ENCODE measurements around the gene FAM168A. TPM values are rescaled to one million over a fixed set of nuclear protein-coding genes. Genes with fewer than 3 reads are reported as not detected.

FAM168A gene
- total and polyA plus RNA-seq, 2 experiments from 2014 or later = 6.3 to 24.5 TPM

GRCh38 chr11:73454987-73455386 is 142.9 kb downstream of the FAM168A start:
- Histone ChIP-seq H3K79me2 (no peaks in the 10 kb centered on the region), H3K36me3 (replicated peaks; ENCODE audit: insufficient read depth, low read depth) (no peaks in the 10 kb centered on the region), H2AFZ (no peak overlapping the region), H3K27ac (no peak overlapping the region), H3K9me2 (replicated peaks; ENCODE audit: insufficient read depth) (no peaks in the 10 kb centered on the region), H3K9me3 (ENCODE audit: low read depth) (no peaks in the 10 kb centered on the region), H3K4me3 (no peak overlapping the region), H4K20me1 (ENCODE audit: insufficient read depth, poor library complexity, severe bottlenecking) (no peaks in the 10 kb centered on the region), H3K4me2 (no peak overlapping the region), H3K27me3 (no peaks in the 10 kb centered on the region), H3K4me1 (ENCODE audit: insufficient read depth) (no peaks in the 10 kb centered on the region)
- no peak for DNase-seq (ENCODE audit: low spot score)
- WGBS (ENCODE audit: low lambda C conversion rate, missing lambda C conversion rate) = over 99% methylated on average over 9 of the region's 9 CpGs
- TF ChIP-seq, protein P1, sequence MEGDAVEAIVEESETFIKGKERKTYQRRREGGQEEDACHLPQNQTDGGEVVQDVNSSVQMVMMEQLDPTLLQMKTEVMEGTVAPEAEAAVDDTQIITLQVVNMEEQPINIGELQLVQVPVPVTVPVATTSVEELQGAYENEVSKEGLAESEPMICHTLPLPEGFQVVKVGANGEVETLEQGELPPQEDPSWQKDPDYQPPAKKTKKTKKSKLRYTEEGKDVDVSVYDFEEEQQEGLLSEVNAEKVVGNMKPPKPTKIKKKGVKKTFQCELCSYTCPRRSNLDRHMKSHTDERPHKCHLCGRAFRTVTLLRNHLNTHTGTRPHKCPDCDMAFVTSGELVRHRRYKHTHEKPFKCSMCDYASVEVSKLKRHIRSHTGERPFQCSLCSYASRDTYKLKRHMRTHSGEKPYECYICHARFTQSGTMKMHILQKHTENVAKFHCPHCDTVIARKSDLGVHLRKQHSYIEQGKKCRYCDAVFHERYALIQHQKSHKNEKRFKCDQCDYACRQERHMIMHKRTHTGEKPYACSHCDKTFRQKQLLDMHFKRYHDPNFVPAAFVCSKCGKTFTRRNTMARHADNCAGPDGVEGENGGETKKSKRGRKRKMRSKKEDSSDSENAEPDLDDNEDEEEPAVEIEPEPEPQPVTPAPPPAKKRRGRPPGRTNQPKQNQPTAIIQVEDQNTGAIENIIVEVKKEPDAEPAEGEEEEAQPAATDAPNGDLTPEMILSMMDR (IDR thresholded peaks at IDR 0.05; ENCODE audit: poor library complexity) = no peak
- TF ChIP-seq EZH2phosphoT487 (IDR thresholded peaks at IDR 0.05; ENCODE audit: low read depth, severe bottlenecking, unreplicated experiment) (no peak), EZH2 (IDR thresholded peaks at IDR 0.05; ENCODE audit: borderline replicate concordance) (no peak)

- WGBS (ENCODE audit: low lambda C conversion rate, missing lambda C conversion rate) = 85% methylated on average over 4 of the region's 4 CpGs
- no peak for DNase-seq (ENCODE audit: low spot score)
- no peaks in the 10 kb centered on the region for H3K79me2 ChIP-seq
- H3K4me1 ChIP-seq (ENCODE audit: insufficient read depth) = no peaks in the 10 kb centered on the region
- H3K9me3 ChIP-seq (ENCODE audit: low read depth) = no peaks in the 10 kb centered on the region
- H3K4me2 ChIP-seq = no peak overlapping the region
- TF ChIP-seq, protein P1 (IDR thresholded peaks at IDR 0.05; ENCODE audit: poor library complexity) = no peak
- TF ChIP-seq EZH2 (IDR thresholded peaks at IDR 0.05; ENCODE audit: borderline replicate concordance) (no peak), EZH2phosphoT487 (IDR thresholded peaks at IDR 0.05; ENCODE audit: low read depth, severe bottlenecking, unreplicated experiment) (no peak)
- H3K4me3 ChIP-seq = no peak overlapping the region
- H3K36me3 ChIP-seq (replicated peaks; ENCODE audit: insufficient read depth, low read depth) = no peaks in the 10 kb centered on the region
- no peaks in the 10 kb centered on the region for H4K20me1 ChIP-seq (ENCODE audit: insufficient read depth, poor library complexity, severe bottlenecking)
- no peaks in the 10 kb centered on the region for H3K9me2 ChIP-seq (replicated peaks; ENCODE audit: insufficient read depth)
- no peak overlapping the region for H3K27ac ChIP-seq
- H2AFZ ChIP-seq = no peak overlapping the region
- H3K27me3 ChIP-seq = no peaks in the 10 kb centered on the region
These were observed 144.3 kb downstream of the FAM168A start for GRCh38 chr11:73453562-73453961.

- Histone ChIP-seq H2AFZ (no peak overlapping the region), H3K4me1 (ENCODE audit: insufficient read depth) (no peaks in the 10 kb centered on the region), H4K20me1 (ENCODE audit: insufficient read depth, poor library complexity, severe bottlenecking) (no peaks in the 10 kb centered on the region), H3K79me2 (no peaks in the 10 kb centered on the region), H3K27me3 (no peaks in the 10 kb centered on the region), H3K9me3 (ENCODE audit: low read depth) (no peaks in the 10 kb centered on the region), H3K4me3 (no peak overlapping the region), H3K27ac (no peak overlapping the region), H3K9me2 (replicated peaks; ENCODE audit: insufficient read depth) (no peaks in the 10 kb centered on the region), H3K36me3 (replicated peaks; ENCODE audit: insufficient read depth, low read depth) (no peaks in the 10 kb centered on the region), H3K4me2 (no peak overlapping the region)
- TF ChIP-seq, protein P1 (IDR thresholded peaks at IDR 0.05; ENCODE audit: poor library complexity) = no peak
- no peak for TF ChIP-seq EZH2phosphoT487 (IDR thresholded peaks at IDR 0.05; ENCODE audit: low read depth, severe bottlenecking, unreplicated experiment)
- TF ChIP-seq EZH2 (IDR thresholded peaks at IDR 0.05; ENCODE audit: borderline replicate concordance) = no peak
- no peak for DNase-seq (ENCODE audit: low spot score)
- WGBS (ENCODE audit: low lambda C conversion rate, missing lambda C conversion rate) = 93% methylated on average over 2 of the region's 2 CpGs
These were observed 145.2 kb downstream of the FAM168A start for GRCh38 chr11:73452726-73453125.

GRCh38 chr11:73451896-73452295 is 146.0 kb downstream of the FAM168A start:
- no peaks in the 10 kb centered on the region for H3K79me2 ChIP-seq
- TF ChIP-seq EZH2 (IDR thresholded peaks at IDR 0.05; ENCODE audit: borderline replicate concordance) (no peak), EZH2phosphoT487 (IDR thresholded peaks at IDR 0.05; ENCODE audit: low read depth, severe bottlenecking, unreplicated experiment) (no peak)
- TF ChIP-seq, protein P1 (IDR thresholded peaks at IDR 0.05; ENCODE audit: poor library complexity) = no peak
- H3K9me2 ChIP-seq (replicated peaks; ENCODE audit: insufficient read depth) = no peaks in the 10 kb centered on the region
- DNase-seq (ENCODE audit: low spot score) = no peak
- H2AFZ ChIP-seq = no peak overlapping the region
- no peak overlapping the region for H3K27ac ChIP-seq
- H3K9me3 ChIP-seq (ENCODE audit: low read depth) = no peaks in the 10 kb centered on the region
- H3K4me2 ChIP-seq = no peak overlapping the region
- no peak overlapping the region for H3K4me3 ChIP-seq
- no peaks in the 10 kb centered on the region for H3K27me3 ChIP-seq
- no peaks in the 10 kb centered on the region for H4K20me1 ChIP-seq (ENCODE audit: insufficient read depth, poor library complexity, severe bottlenecking)
- no peaks in the 10 kb centered on the region for H3K4me1 ChIP-seq (ENCODE audit: insufficient read depth)
- H3K36me3 ChIP-seq (replicated peaks; ENCODE audit: insufficient read depth, low read depth) = no peaks in the 10 kb centered on the region
